SK-N-SH (cell line): ENCODE results near the gene MYOM1. TPM values are rescaled to one million over a fixed set of nuclear protein-coding genes. Genes with fewer than 3 reads are reported as not detected.

ENCODE experiments used
- CTCF ChIA-PET: fragments of 300-600, 350-600 bp; formaldehyde crosslinking; extraction: SDS; loops from one replicate; lab custom pipeline; 2021; lab: Yijun Ruan, JAX
- POLR2A ChIA-PET: fragments of 350-600 bp; sonication (Branson Sonifier 250); formaldehyde crosslinking; extraction: SDS; loops from one replicate; lab custom pipeline; 2020; ENCODE audit warnings: antibody characterized with exemption, inconsistent platforms; lab: Yijun Ruan, JAX
- DNase-seq: peaks from one replicate; pipeline ENCODE4 v3.0.0; 2012
- H2AFZ ChIP-seq: fragments of 200-600 bp; sonication (generic); 2 replicates; pipeline ENCODE4 v1.8.1; 2016; ENCODE audit warnings: antibody characterized with exemption, mild to moderate bottlenecking, low read depth
- H3F3A ChIP-seq: fragments of 200-600 bp; sonication (generic); replicated peaks from 2 replicates; pipeline ENCODE3; 2016; ENCODE audit warnings: antibody characterized with exemption, mild to moderate bottlenecking; ENCODE audit not compliant: insufficient read depth
- H3K27ac ChIP-seq, 2 experiments: fragments of 200-500 bp in 1 of 2; fragments of 200-600 bp in 1 of 2; sonication (Bioruptor generic) in 1 of 2; sonication (generic), shearing (Covaris generic) in 1 of 2; 2 replicates each; pipeline versions ENCODE4 v1.5.1 to v1.6.1; 2014 to 2016; ENCODE audit warnings: low read depth in 2 of 2, inconsistent platforms in 1 of 2, low read length in 1 of 2, mild to moderate bottlenecking in 1 of 2, mixed read lengths in 1 of 2
- H3K27me3 ChIP-seq: fragments of 200-600 bp; sonication (generic), shearing (Covaris generic); 2 replicates; pipeline ENCODE4 v1.6.1; 2016; ENCODE audit warnings: mixed run types; ENCODE audit not compliant: insufficient read depth
- H3K36me3 ChIP-seq, 2 experiments: fragments of 200-500 bp in 1 of 2; fragments of 200-600 bp in 1 of 2; sonication (Bioruptor generic) in 1 of 2; sonication (generic) in 1 of 2; replicated peaks in 1 of 2; 2 replicates each; pipeline versions ENCODE3 to v1.5.1; 2014 to 2016; ENCODE audit warnings: low read length in 1 of 2, mild to moderate bottlenecking in 1 of 2; ENCODE audit not compliant: insufficient read depth in 2 of 2, control insufficient read depth in 1 of 2
- H3K4me1 ChIP-seq, 2 experiments: fragments of 200-500 bp in 1 of 2; fragments of 200-600 bp in 1 of 2; sonication (Bioruptor generic) in 1 of 2; sonication (generic), shearing (Covaris generic) in 1 of 2; 2 replicates each; pipeline versions ENCODE4 v1.5.1 to v1.6.1; 2014 to 2016; ENCODE audit warnings: low read depth in 1 of 2, low read length in 1 of 2, mixed run types in 1 of 2; ENCODE audit not compliant: insufficient read depth in 2 of 2, control insufficient read depth in 1 of 2
- H3K4me2 ChIP-seq: fragments of 200-600 bp; sonication (generic), shearing (Covaris generic); 2 replicates; pipeline ENCODE4 v1.6.1; 2017; ENCODE audit warnings: mixed run types
- H3K4me3 ChIP-seq, 2 experiments: fragments of 200-500 bp in 1 of 2; fragments of 200-600 bp in 1 of 2; sonication (Bioruptor generic) in 1 of 2; sonication (generic), shearing (Covaris generic) in 1 of 2; 2 replicates each; pipeline versions ENCODE4 v1.5.1 to v1.8.1; 2014 to 2016; ENCODE audit warnings: low read depth in 2 of 2, inconsistent platforms in 1 of 2, low read length in 1 of 2, mild to moderate bottlenecking in 1 of 2, mixed read lengths in 1 of 2, moderate library complexity in 1 of 2
- H3K79me2 ChIP-seq: fragments of 200-600 bp; sonication (generic); 2 replicates; pipeline ENCODE4 v1.8.1; 2017; ENCODE audit warnings: mild to moderate bottlenecking; ENCODE audit not compliant: insufficient read depth
- H3K9ac ChIP-seq: fragments of 200-600 bp; sonication (generic); 2 replicates; pipeline ENCODE4 v1.6.1; 2017; ENCODE audit warnings: mixed run types
- H3K9me2 ChIP-seq: fragments of 200-600 bp; sonication (generic); 2 replicates; pipeline ENCODE4 v1.6.1; 2017; ENCODE audit warnings: mixed run types
- H3K9me3 ChIP-seq: fragments of 200-600 bp; sonication (generic); 2 replicates; pipeline ENCODE4 v1.6.1; 2017; ENCODE audit warnings: mixed run types, mild to moderate bottlenecking, moderate library complexity
- H4K20me1 ChIP-seq: fragments of 200-600 bp; sonication (generic); 2 replicates; pipeline ENCODE4 v1.6.1; 2017; ENCODE audit warnings: mild to moderate bottlenecking, mixed run types; ENCODE audit not compliant: insufficient read depth
- EP300 ChIP-seq, 2 experiments: IDR thresholded peaks; 2 replicates each; pipeline versions ENCODE4 v1.4.0 to v1.6.1; 2012; ENCODE audit warnings: borderline replicate concordance in 1 of 2, low read depth in 1 of 2, low read length in 1 of 2
- FOSL2 ChIP-seq: IDR thresholded peaks from 2 replicates; pipeline ENCODE4 v1.4.0; 2012; ENCODE audit warnings: low read depth, mild to moderate bottlenecking, moderate library complexity, borderline replicate concordance
- FOXJ3 ChIP-seq: sonication (generic); formaldehyde crosslinking; IDR thresholded peaks from 2 replicates; pipeline ENCODE4 v1.5.1; 2020; ENCODE audit warnings: mild to moderate bottlenecking, missing genetic modification reagents
- FOXM1 ChIP-seq: IDR thresholded peaks from 2 replicates; pipeline ENCODE4 v1.4.0; 2012; ENCODE audit warnings: low read depth, mild to moderate bottlenecking
- GABPA ChIP-seq: IDR thresholded peaks from 2 replicates; pipeline ENCODE4 v1.4.0; 2012; ENCODE audit warnings: low read depth, mild to moderate bottlenecking
- GATA2 ChIP-seq: sonication (generic); formaldehyde crosslinking; IDR thresholded peaks from 2 replicates; pipeline ENCODE4 v1.5.0; 2020; ENCODE audit warnings: mild to moderate bottlenecking, missing genetic modification reagents
- JUND ChIP-seq: IDR thresholded peaks from 2 replicates; pipeline ENCODE4 v1.4.0; 2012
- NFIC ChIP-seq: IDR thresholded peaks from 2 replicates; pipeline ENCODE4 v1.4.0; 2012; ENCODE audit warnings: borderline replicate concordance
- NRF1 ChIP-seq: IDR thresholded peaks from 2 replicates; pipeline ENCODE4 v1.6.1; 2012; ENCODE audit warnings: low read depth, mild to moderate bottlenecking, low read length
- RAD21 ChIP-seq: IDR thresholded peaks from 2 replicates; pipeline ENCODE4 v1.6.1; 2012; ENCODE audit warnings: mild to moderate bottlenecking, low read length
- RCOR1 ChIP-seq: fragments of 150-350 bp; IDR thresholded peaks from 2 replicates; pipeline ENCODE4 v1.6.1; 2017; ENCODE audit warnings: antibody characterized with exemption, low read length
- REST ChIP-seq: IDR thresholded peaks from 2 replicates; pipeline ENCODE4 v1.6.1; 2012; ENCODE audit warnings: mild to moderate bottlenecking, low read depth, low read length, moderate library complexity
- RFX5 ChIP-seq: IDR thresholded peaks from 2 replicates; pipeline ENCODE4 v1.6.1; 2012; ENCODE audit warnings: mild to moderate bottlenecking, improper control_type of control experiment, low read length
- RXRA ChIP-seq: IDR thresholded peaks from 2 replicates; pipeline ENCODE4 v1.4.0; 2012; ENCODE audit warnings: low read depth, mild to moderate bottlenecking, borderline replicate concordance
- SIN3A ChIP-seq: IDR thresholded peaks from 2 replicates; pipeline ENCODE4 v1.6.1; 2012; ENCODE audit warnings: low read depth, mild to moderate bottlenecking, low read length, moderate library complexity, borderline replicate concordance
- SMC3 ChIP-seq: IDR thresholded peaks from 2 replicates; pipeline ENCODE4 v1.6.1; 2012; ENCODE audit warnings: low read depth, low read length, improper control_type of control experiment
- TAF1 ChIP-seq: IDR thresholded peaks from 2 replicates; pipeline ENCODE4 v1.6.1; 2012; ENCODE audit warnings: low read depth, mild to moderate bottlenecking, low read length, moderate library complexity, borderline replicate concordance
- TCF12 ChIP-seq: IDR thresholded peaks from 2 replicates; pipeline ENCODE4 v1.4.0; 2012
- TEAD4 ChIP-seq: IDR thresholded peaks from 2 replicates; pipeline ENCODE4 v1.4.0; 2012; ENCODE audit warnings: mild to moderate bottlenecking, borderline replicate concordance; ENCODE audit not compliant: insufficient read depth
- WGBS: methylation state at CpG from one replicate; pipeline ENCODE4 v1.1.6; 2017; ENCODE audit warnings: low lambda C conversion rate; 5-methylcytosine and 5-hydroxymethylcytosine counted together
- polyA plus RNA-seq, 3 experiments: library from polyadenylated mRNA; depleted of rRNA; stranded (reverse); fragments of >200 nt; gene quantifications; 2 replicates each; pipeline ENCODE4 v1.2.3, GENCODE V29; 2012
- TF ChIP-seq, protein P1 (sequence below): IDR thresholded peaks from 2 replicates; pipeline ENCODE4; 2012
- TF ChIP-seq, protein P2 (sequence below): IDR thresholded peaks from 2 replicates; pipeline ENCODE4 v1.4.0; 2012; ENCODE audit warnings: low read depth, borderline replicate concordance

Gene MYOM1
- polyA plus RNA-seq, 1 of the 3 experiments (the other 2 are of a cell fraction) = 0.07 TPM

DNA sequence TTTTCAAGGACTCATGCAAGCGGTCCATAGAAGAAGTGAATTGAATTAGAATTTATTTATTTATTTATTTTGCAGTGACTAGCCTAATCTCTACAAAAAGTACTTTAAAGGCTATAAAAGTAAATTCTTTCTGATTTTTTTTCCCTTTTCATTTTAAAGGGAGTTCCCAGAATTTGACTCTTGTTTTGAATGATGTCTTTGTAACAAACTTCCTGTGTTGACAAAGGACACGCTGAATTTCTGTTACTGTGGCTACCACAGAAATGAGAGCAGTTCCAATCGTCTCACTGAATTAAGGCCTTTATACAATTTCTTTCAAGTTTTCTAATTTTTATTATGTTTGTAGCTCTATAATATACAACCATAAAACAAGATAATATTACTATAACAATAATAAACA lies 160.5 kb downstream of the MYOM1 start:
- Histone ChIP-seq H2AFZ (0 out of 2 replicates have a peak overlapping the region, but pooled peaks have one; percentile 6), H3K27ac (no peak overlapping the region), H4K20me1 (no peaks in the 10 kb centered on the region), H3K9me2 (no peaks in the 10 kb centered on the region), H3K9ac (no peak overlapping the region), H3K79me2 (no peaks in the 10 kb centered on the region), H3F3A (no peaks in the 10 kb centered on the region), H3K36me3 (no peaks in the 10 kb centered on the region), H3K27me3 (no peaks in the 10 kb centered on the region), H3K4me1 (no peaks in the 10 kb centered on the region; a peak in 1 of 4 replicates), H3K4me3 (no peak overlapping the region), H3K9me3 (no peaks in the 10 kb centered on the region), H3K4me2 (no peak overlapping the region)
- no peak for TF ChIP-seq JUND
- no peak for TF ChIP-seq TCF12
- no peak for TF ChIP-seq SMC3
- TF ChIP-seq FOSL2 = no peak
- TF ChIP-seq RAD21 = no peak
- TF ChIP-seq, protein P1, sequence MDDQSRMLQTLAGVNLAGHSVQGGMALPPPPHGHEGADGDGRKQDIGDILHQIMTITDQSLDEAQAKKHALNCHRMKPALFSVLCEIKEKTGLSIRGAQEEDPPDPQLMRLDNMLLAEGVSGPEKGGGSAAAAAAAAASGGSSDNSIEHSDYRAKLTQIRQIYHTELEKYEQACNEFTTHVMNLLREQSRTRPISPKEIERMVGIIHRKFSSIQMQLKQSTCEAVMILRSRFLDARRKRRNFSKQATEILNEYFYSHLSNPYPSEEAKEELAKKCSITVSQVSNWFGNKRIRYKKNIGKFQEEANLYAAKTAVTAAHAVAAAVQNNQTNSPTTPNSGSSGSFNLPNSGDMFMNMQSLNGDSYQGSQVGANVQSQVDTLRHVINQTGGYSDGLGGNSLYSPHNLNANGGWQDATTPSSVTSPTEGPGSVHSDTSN = no peak
- no peak for TF ChIP-seq GATA2
- no peak for TF ChIP-seq NRF1
- TF ChIP-seq RXRA = no peak
- no peak for TF ChIP-seq GABPA
- TF ChIP-seq TEAD4 = no peak
- TF ChIP-seq RCOR1 = no peak
- no peak for TF ChIP-seq NFIC
- TF ChIP-seq FOXJ3 = no peak
- ChIA-PET POLR2A (no interaction called here), CTCF (interaction anchor here (2.3 to 2.4 kb wide), 2 partner anchors 10 to 127 kb away, joined by 6 to 8 read pairs; no protein-coding TSS in a partner anchor)
- WGBS = 90% methylated on average over 3 of the region's 3 CpGs
- DNase-seq = no peak

DNA sequence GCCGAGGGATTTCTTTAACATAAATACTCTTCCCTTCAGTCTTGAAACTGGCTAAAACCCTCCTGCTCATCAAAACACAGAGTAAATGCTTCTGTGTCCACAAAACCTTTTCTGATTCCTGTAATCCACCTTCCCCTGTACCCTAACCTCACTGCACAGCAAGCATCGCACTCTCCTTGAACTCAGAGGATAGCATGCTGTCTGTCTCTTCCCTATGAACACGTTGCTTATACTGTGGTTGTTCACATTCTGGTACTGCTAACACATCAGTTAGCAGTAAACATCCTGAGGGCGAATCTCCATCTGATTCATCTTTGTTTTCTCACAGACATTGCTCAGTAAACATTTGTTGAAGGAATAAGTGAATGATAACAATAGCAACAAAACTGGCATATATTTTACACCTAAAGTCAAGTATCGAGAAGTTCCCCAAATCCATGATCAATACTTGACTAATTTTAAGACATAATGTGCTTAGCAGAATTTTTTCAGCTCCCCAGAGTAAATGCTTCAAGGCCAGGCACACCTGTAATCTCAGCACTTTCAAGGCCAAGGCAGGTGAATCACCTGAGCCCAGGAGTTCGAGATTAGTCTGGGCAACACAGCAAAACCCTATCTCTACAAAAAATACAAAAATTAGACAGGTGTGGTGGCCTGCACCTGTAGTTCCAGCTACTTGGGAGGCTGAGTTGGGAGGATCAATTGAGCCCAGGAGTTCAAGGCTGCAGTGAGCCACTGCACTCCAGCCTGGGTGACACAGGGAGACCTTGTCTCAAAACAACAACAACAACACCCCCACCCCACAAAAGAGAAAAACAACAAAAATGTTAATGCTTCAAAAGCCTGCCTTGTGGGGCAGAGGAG lies 161.2 kb downstream of the MYOM1 start:
- Histone ChIP-seq H3K27me3 (no peaks in the 10 kb centered on the region), H3K9me2 (no peaks in the 10 kb centered on the region), H3K9ac (no peak overlapping the region), H4K20me1 (no peaks in the 10 kb centered on the region), H3K79me2 (no peaks in the 10 kb centered on the region), H3K4me3 (no peak overlapping the region), H3K9me3 (no peaks in the 10 kb centered on the region), H2AFZ (no peak overlapping the region), H3F3A (no peaks in the 10 kb centered on the region), H3K4me2 (no peak overlapping the region), H3K27ac (no peak overlapping the region), H3K36me3 (no peaks in the 10 kb centered on the region), H3K4me1 (no peaks in the 10 kb centered on the region; a peak in 1 of 4 replicates)
- DNase-seq = no peak
- ChIA-PET CTCF (interaction anchor here (2.3 to 2.4 kb wide), 2 partner anchors 9 to 127 kb away, joined by 6 to 8 read pairs; no protein-coding TSS in a partner anchor), POLR2A (no interaction called here)
- WGBS = 72% methylated on average over 6 of the region's 6 CpGs
- TF ChIP-seq FOXM1 = no peak
- TF ChIP-seq TCF12 = no peak
- no peak for TF ChIP-seq RXRA
- TF ChIP-seq FOXJ3 = no peak
- TF ChIP-seq NFIC = no peak
- TF ChIP-seq GATA2 = no peak
- TF ChIP-seq REST = no peak
- TF ChIP-seq SIN3A = no peak
- TF ChIP-seq RFX5 = no peak
- no peak for TF ChIP-seq EP300 (IDR thresholded peaks at IDR 0.05; ENCODE audit: borderline replicate concordance in 1 of 2, low read depth in 1 of 2, low read length in 1 of 2)
- TF ChIP-seq TAF1 = no peak
- TF ChIP-seq, protein P2, sequence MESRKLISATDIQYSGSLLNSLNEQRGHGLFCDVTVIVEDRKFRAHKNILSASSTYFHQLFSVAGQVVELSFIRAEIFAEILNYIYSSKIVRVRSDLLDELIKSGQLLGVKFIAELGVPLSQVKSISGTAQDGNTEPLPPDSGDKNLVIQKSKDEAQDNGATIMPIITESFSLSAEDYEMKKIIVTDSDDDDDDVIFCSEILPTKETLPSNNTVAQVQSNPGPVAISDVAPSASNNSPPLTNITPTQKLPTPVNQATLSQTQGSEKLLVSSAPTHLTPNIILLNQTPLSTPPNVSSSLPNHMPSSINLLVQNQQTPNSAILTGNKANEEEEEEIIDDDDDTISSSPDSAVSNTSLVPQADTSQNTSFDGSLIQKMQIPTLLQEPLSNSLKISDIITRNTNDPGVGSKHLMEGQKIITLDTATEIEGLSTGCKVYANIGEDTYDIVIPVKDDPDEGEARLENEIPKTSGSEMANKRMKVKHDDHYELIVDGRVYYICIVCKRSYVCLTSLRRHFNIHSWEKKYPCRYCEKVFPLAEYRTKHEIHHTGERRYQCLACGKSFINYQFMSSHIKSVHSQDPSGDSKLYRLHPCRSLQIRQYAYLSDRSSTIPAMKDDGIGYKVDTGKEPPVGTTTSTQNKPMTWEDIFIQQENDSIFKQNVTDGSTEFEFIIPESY = no peak
- TF ChIP-seq RCOR1 = no peak
